H9 (cell line): Measurements from ENCODE around the gene PDCD4. TPM values are rescaled to one million over a fixed set of nuclear protein-coding genes. Genes with fewer than 3 reads are reported as not detected.

Source experiments
- DNase-seq: peaks from one replicate; pipeline ENCODE4 v3.0.0-alpha.2; 2017
- H2AFZ ChIP-seq: one replicate; pipeline ENCODE4 v1.6.1; 2013; ENCODE audit warnings: mild to moderate bottlenecking, low read length, control low read depth, moderate library complexity
- H2AK5ac ChIP-seq: 2 replicates; pipeline ENCODE4 v1.6.1; 2013; ENCODE audit warnings: low read length, control low read depth, mixed read lengths; ENCODE audit not compliant: insufficient read length
- H2BK120ac ChIP-seq: one replicate; pipeline ENCODE4 v1.6.1; 2013; ENCODE audit warnings: low read depth, mild to moderate bottlenecking, low read length, control low read depth, inconsistent platforms; ENCODE audit not compliant: poor library complexity, severe bottlenecking
- H2BK12ac ChIP-seq: 2 replicates; pipeline ENCODE4 v1.6.1; 2013; ENCODE audit warnings: low read length, control low read depth, mixed read lengths, low read depth; ENCODE audit not compliant: insufficient read length
- H2BK15ac ChIP-seq: 2 replicates; pipeline ENCODE4 v1.6.1; 2013; ENCODE audit warnings: low read depth, low read length, control low read depth
- H2BK20ac ChIP-seq: one replicate; pipeline ENCODE4 v1.6.1; 2013; ENCODE audit warnings: low read depth, mild to moderate bottlenecking, low read length, control low read depth, inconsistent platforms; ENCODE audit not compliant: poor library complexity, severe bottlenecking
- H2BK5ac ChIP-seq: 2 replicates; pipeline ENCODE4 v1.6.1; 2013; ENCODE audit warnings: low read length, control low read depth, mixed read lengths; ENCODE audit not compliant: insufficient read length
- H3K14ac ChIP-seq: 2 replicates; pipeline ENCODE4 v1.6.1; 2013; ENCODE audit warnings: low read length, control low read depth; ENCODE audit not compliant: insufficient read depth
- H3K18ac ChIP-seq: 2 replicates; pipeline ENCODE4 v1.6.1; 2013; ENCODE audit warnings: low read depth, mild to moderate bottlenecking, mixed read lengths, low read length, control low read depth; ENCODE audit not compliant: insufficient read length
- H3K23ac ChIP-seq: 2 replicates; pipeline ENCODE4 v1.6.1; 2013; ENCODE audit warnings: low read length, control low read depth, mixed read lengths, low read depth; ENCODE audit not compliant: insufficient read length
- H3K23me2 ChIP-seq: 2 replicates; pipeline ENCODE4 v1.6.1; 2013; ENCODE audit warnings: low read depth, mild to moderate bottlenecking, mixed read lengths, low read length, control low read depth; ENCODE audit not compliant: insufficient read length, poor library complexity, severe bottlenecking
- H3K27ac ChIP-seq: 2 replicates; pipeline ENCODE4 v1.5.1; 2013; ENCODE audit warnings: low read length, control low read depth, mixed read lengths, low read depth; ENCODE audit not compliant: insufficient read length
- H3K27me3 ChIP-seq: 2 replicates; pipeline ENCODE4 v1.6.1; 2013; ENCODE audit warnings: low read length, control low read depth, inconsistent platforms; ENCODE audit not compliant: insufficient read depth
- H3K4ac ChIP-seq: 2 replicates; pipeline ENCODE4 v1.6.1; 2013; ENCODE audit warnings: low read depth, mild to moderate bottlenecking, control low read depth, inconsistent platforms, low read length, moderate library complexity
- H3K4me1 ChIP-seq: 2 replicates; pipeline ENCODE4 v1.6.1; 2013; ENCODE audit warnings: low read length, control low read depth, inconsistent platforms; ENCODE audit not compliant: insufficient read depth
- H3K4me2 ChIP-seq: 2 replicates; pipeline ENCODE4 v1.6.1; 2013; ENCODE audit warnings: low read length, control low read depth, mixed read lengths; ENCODE audit not compliant: insufficient read length, insufficient read depth
- H3K56ac ChIP-seq: 2 replicates; pipeline ENCODE4 v1.6.1; 2013; ENCODE audit warnings: low read depth, mild to moderate bottlenecking, mixed read lengths, low read length, control low read depth; ENCODE audit not compliant: insufficient read length
- H3K79me1 ChIP-seq: 2 replicates; pipeline ENCODE4 v1.6.1; 2013; ENCODE audit warnings: low read depth, mild to moderate bottlenecking, moderate library complexity, low read length, control low read depth, inconsistent platforms; ENCODE audit not compliant: insufficient read depth, poor library complexity, severe bottlenecking
- H3K79me2 ChIP-seq: 2 replicates; pipeline ENCODE4 v1.6.1; 2013; ENCODE audit warnings: low read length, control low read depth, inconsistent platforms; ENCODE audit not compliant: insufficient read depth
- H3K9ac ChIP-seq: 2 replicates; pipeline ENCODE4 v1.6.1; 2013; ENCODE audit warnings: low read length, control low read depth, mixed read lengths; ENCODE audit not compliant: insufficient read length; ENCODE audit errors: extremely low read depth
- H3K9me3 ChIP-seq: one replicate; pipeline ENCODE4 v1.6.1; 2013; ENCODE audit warnings: low read depth, low read length, inconsistent platforms; ENCODE audit not compliant: control insufficient read depth
- H3T11ph ChIP-seq: one replicate; pipeline ENCODE4 v1.6.1; 2013; ENCODE audit warnings: mild to moderate bottlenecking, low read length, control low read depth, inconsistent platforms
- H4K20me1 ChIP-seq: one replicate; pipeline ENCODE4 v1.6.1; 2013; ENCODE audit not compliant: control insufficient read depth, insufficient read length, insufficient read depth
- H4K5ac ChIP-seq: 2 replicates; pipeline ENCODE4 v1.6.1; 2013; ENCODE audit warnings: low read depth, mild to moderate bottlenecking, mixed read lengths, low read length, control low read depth; ENCODE audit not compliant: insufficient read length
- H4K8ac ChIP-seq: replicated peaks from 2 replicates; pipeline ENCODE4 v1.6.1; 2013; ENCODE audit warnings: low read length, control low read depth, mixed read lengths, low read depth; ENCODE audit not compliant: insufficient read length
- H4K91ac ChIP-seq: 2 replicates; pipeline ENCODE4 v1.6.1; 2013; ENCODE audit warnings: low read depth, mild to moderate bottlenecking, moderate library complexity, mixed read lengths, low read length, control low read depth; ENCODE audit not compliant: insufficient read length
- H3K27ac Mint-ChIP-seq, 3 experiments: 2 replicates in 2 of 3; 3 replicates in 1 of 3; pipeline ENCODE4 v1.8.0; 2020 to 2021; ENCODE audit warnings: mixed read lengths in 3 of 3, mild to moderate bottlenecking in 1 of 3, moderate library complexity in 1 of 3
- H3K27me3 Mint-ChIP-seq: 2 replicates; pipeline ENCODE4 v1.8.0; 2021; ENCODE audit warnings: low read depth, mild to moderate bottlenecking, moderate library complexity, mixed read lengths
- H3K36me3 Mint-ChIP-seq, 3 experiments: 2 replicates in 2 of 3; 3 replicates in 1 of 3; pipeline ENCODE4 v1.8.0; 2020 to 2021; ENCODE audit warnings: low read depth in 3 of 3, mixed read lengths in 3 of 3; ENCODE audit not compliant: insufficient read depth in 1 of 3
- H3K4me1 Mint-ChIP-seq, 2 experiments: 2 replicates each; pipeline ENCODE4 v1.8.0; 2020; ENCODE audit warnings: mixed read lengths in 2 of 2
- H3K4me3 Mint-ChIP-seq, 2 experiments: 2 replicates in 1 of 2; 3 replicates in 1 of 2; pipeline ENCODE4 v1.8.0; 2020 to 2021; ENCODE audit warnings: mild to moderate bottlenecking in 2 of 2, mixed read lengths in 2 of 2, moderate library complexity in 1 of 2
- H3K9me3 Mint-ChIP-seq, 2 experiments: 2 replicates in 1 of 2; 3 replicates in 1 of 2; pipeline ENCODE4 v1.8.0; 2020; ENCODE audit warnings: mild to moderate bottlenecking in 2 of 2, mixed read lengths in 2 of 2, moderate library complexity in 1 of 2
- WGBS: extraction: QIAGEN DNeasy Blood & Tissue Kit; methylation state at CpG from one replicate; pipeline ENCODE4 v1.1.7; 2013; ENCODE audit warnings: missing lambda C conversion rate, low lambda C conversion rate, mixed read lengths; ENCODE audit not compliant: insufficient read length; ENCODE audit errors: extremely low coverage; 5-methylcytosine and 5-hydroxymethylcytosine counted together
- total RNA-seq: library from RNA; stranded (reverse); gene quantifications from 2 replicates; pipeline ENCODE4 v1.2.1, GENCODE V29; 2021
- TF ChIP-seq, protein P1 (sequence below): fragments of 200-600 bp; sonication (generic); conservative IDR thresholded peaks from 3 replicates; pipeline ENCODE4 v1.8.0; 2021; ENCODE audit warnings: antibody characterized with exemption, mild to moderate bottlenecking

PDCD4 gene
- total RNA-seq, 1 experiment from 2014 or later = 29.3 TPM

DNA sequence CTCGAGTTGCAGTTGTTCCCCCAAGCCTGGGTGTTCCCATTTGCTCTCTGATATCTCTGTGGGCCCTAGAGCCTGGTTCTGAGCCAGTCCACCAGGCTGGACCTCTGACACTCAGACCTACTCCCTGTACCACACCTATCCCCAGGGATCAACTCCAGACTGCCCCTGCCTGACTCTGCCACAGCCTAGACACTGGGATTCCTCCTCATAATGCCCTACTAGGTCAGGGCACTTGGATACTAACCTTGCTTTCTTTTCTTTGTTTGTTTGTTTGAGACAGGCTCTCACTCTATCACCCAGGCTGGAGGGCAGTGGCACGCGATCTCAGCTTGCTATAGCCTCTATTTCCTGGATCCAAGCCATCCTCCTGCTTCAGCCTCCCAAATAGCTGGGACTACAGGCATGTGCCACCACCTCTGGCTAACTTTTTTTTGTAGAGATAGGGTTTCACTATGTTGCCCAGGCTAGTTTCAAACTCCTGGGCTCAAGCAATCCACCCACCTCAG is 30.8 kb upstream of the PDCD4 start:
- H3K14ac ChIP-seq = no peak overlapping the region; the same call in 1 of the 2 replicates
- H4K20me1 ChIP-seq = no peaks in the 10 kb centered on the region
- H3K18ac ChIP-seq = no peak overlapping the region
- H3K79me1 ChIP-seq = no peaks in the 10 kb centered on the region
- Mint-ChIP-seq H3K9me3 (0 out of 5 replicates have a peak, but pooled peaks cover 0 to 2% of the 10 kb centered on the region in 2 experiments), H3K4me3 (no peak overlapping the region), H3K27me3 (no peaks in the 10 kb centered on the region), H3K36me3 (no peaks in the 10 kb centered on the region; a peak in 1 of 7 replicates), H3K4me1 (peaks cover 9 to 16% of the 10 kb centered on the region in 2 experiments), H3K27ac (peak overlapping the region in 2 of 3 experiments; percentile 45 to 64; a peak in 1 of 7 replicates)
- WGBS = no CpG with 5 or more reads among the region's 3 CpGs
- no peak overlapping the region for H4K8ac ChIP-seq
- no peak overlapping the region for H2AFZ ChIP-seq
- H3K79me2 ChIP-seq = no peaks in the 10 kb centered on the region
- H3K23me2 ChIP-seq = no peaks in the 10 kb centered on the region
- H2BK20ac ChIP-seq = no peak overlapping the region
- no peak overlapping the region for H3K23ac ChIP-seq
- H3K4me1 ChIP-seq = no peaks in the 10 kb centered on the region
- H4K5ac ChIP-seq = no peak overlapping the region
- no peak overlapping the region for H3K56ac ChIP-seq
- H3K4me2 ChIP-seq = no peak overlapping the region
- no peak overlapping the region for H2BK5ac ChIP-seq
- no peak overlapping the region for H4K91ac ChIP-seq
- no peak overlapping the region for H2BK12ac ChIP-seq
- no peak overlapping the region for H3K9ac ChIP-seq
- no peak overlapping the region for H3K4ac ChIP-seq
- no peak overlapping the region for H3T11ph ChIP-seq
- H2AK5ac ChIP-seq = no peak overlapping the region
- H3K27me3 ChIP-seq = no peaks in the 10 kb centered on the region
- H3K9me3 ChIP-seq = no peaks in the 10 kb centered on the region
- TF ChIP-seq, protein P1, sequence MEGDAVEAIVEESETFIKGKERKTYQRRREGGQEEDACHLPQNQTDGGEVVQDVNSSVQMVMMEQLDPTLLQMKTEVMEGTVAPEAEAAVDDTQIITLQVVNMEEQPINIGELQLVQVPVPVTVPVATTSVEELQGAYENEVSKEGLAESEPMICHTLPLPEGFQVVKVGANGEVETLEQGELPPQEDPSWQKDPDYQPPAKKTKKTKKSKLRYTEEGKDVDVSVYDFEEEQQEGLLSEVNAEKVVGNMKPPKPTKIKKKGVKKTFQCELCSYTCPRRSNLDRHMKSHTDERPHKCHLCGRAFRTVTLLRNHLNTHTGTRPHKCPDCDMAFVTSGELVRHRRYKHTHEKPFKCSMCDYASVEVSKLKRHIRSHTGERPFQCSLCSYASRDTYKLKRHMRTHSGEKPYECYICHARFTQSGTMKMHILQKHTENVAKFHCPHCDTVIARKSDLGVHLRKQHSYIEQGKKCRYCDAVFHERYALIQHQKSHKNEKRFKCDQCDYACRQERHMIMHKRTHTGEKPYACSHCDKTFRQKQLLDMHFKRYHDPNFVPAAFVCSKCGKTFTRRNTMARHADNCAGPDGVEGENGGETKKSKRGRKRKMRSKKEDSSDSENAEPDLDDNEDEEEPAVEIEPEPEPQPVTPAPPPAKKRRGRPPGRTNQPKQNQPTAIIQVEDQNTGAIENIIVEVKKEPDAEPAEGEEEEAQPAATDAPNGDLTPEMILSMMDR = no peak
- no peak overlapping the region for H2BK120ac ChIP-seq
- H3K27ac ChIP-seq = no peak overlapping the region
- H2BK15ac ChIP-seq = no peak overlapping the region
- DNase-seq = no peak
